ENCODE data around the gene TMEM138.

GRCh38 chr11:61334434-61335354, 27.5 kb upstream of the TMEM138 start:
- no peak for TF ChIP-seq GATA2 (IDR thresholded peaks at IDR 0.05; ENCODE audit: low read depth, low read length)
- no peak for TF ChIP-seq GATA3 (IDR thresholded peaks at IDR 0.05; ENCODE audit: low read depth, low read length)

Measured in SH-SY5Y (cell line).